ENCODE measurements around the gene AQP5. TPM values are rescaled to one million over a fixed set of nuclear protein-coding genes. Genes with fewer than 3 reads are reported as not detected.

AQP5 gene
- total and polyA plus RNA-seq, 4 donors: 7.5 to 57.1 (median 35.2) TPM

DNA sequence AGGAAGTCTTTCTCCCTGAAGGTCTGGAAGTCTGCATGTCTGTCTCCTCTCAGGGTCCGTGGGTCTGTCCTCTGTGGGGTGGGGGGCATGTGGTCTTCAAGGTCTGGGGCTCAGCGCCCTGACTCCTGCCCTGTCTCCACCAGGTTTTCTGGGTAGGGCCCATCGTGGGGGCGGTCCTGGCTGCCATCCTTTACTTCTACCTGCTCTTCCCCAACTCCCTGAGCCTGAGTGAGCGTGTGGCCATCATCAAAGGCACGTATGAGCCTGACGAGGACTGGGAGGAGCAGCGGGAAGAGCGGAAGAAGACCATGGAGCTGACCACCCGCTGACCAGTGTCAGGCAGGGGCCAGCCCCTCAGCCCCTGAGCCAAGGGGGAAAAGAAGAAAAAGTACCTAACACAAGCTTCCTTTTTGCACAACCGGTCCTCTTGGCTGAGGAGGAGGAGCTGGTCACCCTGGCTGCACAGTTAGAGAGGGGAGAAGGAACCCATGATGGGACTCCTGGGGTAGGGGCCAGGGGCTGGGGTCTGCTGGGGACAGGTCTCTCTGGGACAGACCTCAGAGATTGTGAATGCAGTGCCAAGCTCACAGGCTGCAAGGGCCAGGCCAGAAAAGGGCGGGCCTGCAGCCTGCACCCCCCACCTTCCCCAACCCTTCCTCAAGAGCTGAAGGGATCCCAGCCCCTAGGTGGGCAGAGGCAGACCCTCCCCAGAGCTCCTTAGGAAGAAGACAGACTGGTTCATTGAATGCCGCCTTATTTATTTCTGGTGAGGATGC is 3.4 kb downstream of the AQP5 start:
- H3K36me3 ChIP-seq (ENCODE audit: control insufficient read depth in 4 of 4, insufficient read depth in 4 of 4, low read length in 4 of 4): no peaks in the 10 kb centered on the region
- 65 to 67% methylated on average over 13 of the region's 13 CpGs for WGBS, 2 donors
- no peak overlapping the region for H3K27ac ChIP-seq (ENCODE audit: low read depth in 1 of 2, low read length in 1 of 2)
- H3K4me1 ChIP-seq (ENCODE audit: control insufficient read depth in 5 of 5, insufficient read depth in 5 of 5, low read length in 5 of 5): peaks cover 0 to 26% (median 3%) of the 10 kb centered on the region in 5 donors
- H3K27me3 ChIP-seq (ENCODE audit: control insufficient read depth in 3 of 3, insufficient read depth in 3 of 3, low read length in 2 of 3): peaks cover 0 to 25% (median 15%) of the 10 kb centered on the region in 3 donors
- H3K9me3 ChIP-seq (ENCODE audit: control insufficient read depth in 4 of 4, insufficient read depth in 3 of 4, low read length in 3 of 4): no peaks in the 10 kb centered on the region
- ATAC-seq (ENCODE audit: insufficient read depth, low FRiP score) (no peak), DNase-seq (no peak)
- no peak overlapping the region for H3K9ac ChIP-seq (ENCODE audit: insufficient read depth in 1 of 2, low read length in 2 of 2)
- H3K4me3 ChIP-seq: no peak overlapping the region
- TF ChIP-seq, protein P1, sequence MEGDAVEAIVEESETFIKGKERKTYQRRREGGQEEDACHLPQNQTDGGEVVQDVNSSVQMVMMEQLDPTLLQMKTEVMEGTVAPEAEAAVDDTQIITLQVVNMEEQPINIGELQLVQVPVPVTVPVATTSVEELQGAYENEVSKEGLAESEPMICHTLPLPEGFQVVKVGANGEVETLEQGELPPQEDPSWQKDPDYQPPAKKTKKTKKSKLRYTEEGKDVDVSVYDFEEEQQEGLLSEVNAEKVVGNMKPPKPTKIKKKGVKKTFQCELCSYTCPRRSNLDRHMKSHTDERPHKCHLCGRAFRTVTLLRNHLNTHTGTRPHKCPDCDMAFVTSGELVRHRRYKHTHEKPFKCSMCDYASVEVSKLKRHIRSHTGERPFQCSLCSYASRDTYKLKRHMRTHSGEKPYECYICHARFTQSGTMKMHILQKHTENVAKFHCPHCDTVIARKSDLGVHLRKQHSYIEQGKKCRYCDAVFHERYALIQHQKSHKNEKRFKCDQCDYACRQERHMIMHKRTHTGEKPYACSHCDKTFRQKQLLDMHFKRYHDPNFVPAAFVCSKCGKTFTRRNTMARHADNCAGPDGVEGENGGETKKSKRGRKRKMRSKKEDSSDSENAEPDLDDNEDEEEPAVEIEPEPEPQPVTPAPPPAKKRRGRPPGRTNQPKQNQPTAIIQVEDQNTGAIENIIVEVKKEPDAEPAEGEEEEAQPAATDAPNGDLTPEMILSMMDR (IDR thresholded peaks at IDR 0.05; ENCODE audit: control extremely low read depth, extremely low read depth): no peak

DNA sequence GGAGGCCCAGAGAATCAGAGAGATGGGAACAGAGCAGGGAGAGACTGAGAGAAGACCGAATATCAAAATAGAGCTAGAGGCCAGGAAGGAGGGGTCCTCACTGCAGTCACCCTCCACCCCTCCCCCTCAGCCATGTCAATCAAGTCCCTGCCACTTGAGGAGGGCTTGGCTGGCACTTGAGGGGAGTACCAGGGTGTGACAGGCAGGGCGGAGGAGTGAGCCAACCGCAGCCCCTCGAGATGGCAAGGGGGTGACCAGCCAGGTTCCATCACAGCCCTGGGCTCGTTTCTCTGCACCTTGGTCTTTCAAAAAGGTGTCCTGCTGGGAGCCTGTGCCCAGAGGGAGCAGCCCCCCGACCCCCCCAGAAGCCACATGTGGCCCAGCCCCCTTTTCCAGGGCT is 4.2 kb downstream of the AQP5 start:
- Histone ChIP-seq H3K9me3 (ENCODE audit: control insufficient read depth in 4 of 4, insufficient read depth in 3 of 4, low read length in 3 of 4) (no peaks in the 10 kb centered on the region), H3K9ac (ENCODE audit: insufficient read depth in 1 of 2, low read length in 2 of 2) (no peak overlapping the region), H3K4me3 (no peak overlapping the region), H3K36me3 (ENCODE audit: control insufficient read depth in 4 of 4, insufficient read depth in 4 of 4, low read length in 4 of 4) (no peaks in the 10 kb centered on the region), H3K4me1 (ENCODE audit: control insufficient read depth in 5 of 5, insufficient read depth in 5 of 5, low read length in 5 of 5) (peaks cover 0 to 18% (median 3%) of the 10 kb centered on the region in 5 donors), H3K27me3 (ENCODE audit: control insufficient read depth in 3 of 3, insufficient read depth in 3 of 3, low read length in 2 of 3) (peaks cover 0 to 25% (median 7%) of the 10 kb centered on the region in 3 donors), H3K27ac (ENCODE audit: low read depth in 1 of 2, low read length in 1 of 2) (no peak overlapping the region)
- 60% methylated on average over 6 of the region's 6 CpGs for WGBS, 2 donors
- TF ChIP-seq, protein P1 (IDR thresholded peaks at IDR 0.05; ENCODE audit: control extremely low read depth, extremely low read depth): no peak
- ATAC-seq (ENCODE audit: insufficient read depth, low FRiP score) (no peak), DNase-seq (peak; percentile 19 to 53 (median 46))

- Histone ChIP-seq H3K27me3 (ENCODE audit: control insufficient read depth in 3 of 3, insufficient read depth in 3 of 3, low read length in 2 of 3) (peaks cover 0 to 27% (median 3%) of the 10 kb centered on the region in 3 donors), H3K9me3 (ENCODE audit: control insufficient read depth in 4 of 4, insufficient read depth in 3 of 4, low read length in 3 of 4) (no peaks in the 10 kb centered on the region), H3K36me3 (ENCODE audit: control insufficient read depth in 4 of 4, insufficient read depth in 4 of 4, low read length in 4 of 4) (no peaks in the 10 kb centered on the region), H3K9ac (ENCODE audit: insufficient read depth in 1 of 2, low read length in 2 of 2) (no peak overlapping the region), H3K27ac (ENCODE audit: low read depth in 1 of 2, low read length in 1 of 2) (no peak overlapping the region), H3K4me1 (ENCODE audit: control insufficient read depth in 5 of 5, insufficient read depth in 5 of 5, low read length in 5 of 5) (peaks cover 0 to 12% (median 3%) of the 10 kb centered on the region in 5 donors), H3K4me3 (no peak overlapping the region)
- WGBS, 2 donors: 28 to 30% methylated on average over 16 of the region's 16 CpGs
- no peak for DNase-seq
- ATAC-seq (ENCODE audit: insufficient read depth, low FRiP score): no peak
- TF ChIP-seq, protein P1 (IDR thresholded peaks at IDR 0.05; ENCODE audit: control extremely low read depth, extremely low read depth): no peak
These were observed 4.9 kb downstream of the AQP5 start for GRCh38 chr12:49966511-49967041.
